Activated naive CD4-positive, alpha-beta T cell treated with Interleukin-2 at 50 U/mL for 16 hours (primary cell): ENCODE results near the gene ATP6V1G2.

Experiments
- DNase-seq: peaks from one replicate; pipeline ENCODE4 v3.0.0-alpha.2; 2020

Gene ATP6V1G2

DNA sequence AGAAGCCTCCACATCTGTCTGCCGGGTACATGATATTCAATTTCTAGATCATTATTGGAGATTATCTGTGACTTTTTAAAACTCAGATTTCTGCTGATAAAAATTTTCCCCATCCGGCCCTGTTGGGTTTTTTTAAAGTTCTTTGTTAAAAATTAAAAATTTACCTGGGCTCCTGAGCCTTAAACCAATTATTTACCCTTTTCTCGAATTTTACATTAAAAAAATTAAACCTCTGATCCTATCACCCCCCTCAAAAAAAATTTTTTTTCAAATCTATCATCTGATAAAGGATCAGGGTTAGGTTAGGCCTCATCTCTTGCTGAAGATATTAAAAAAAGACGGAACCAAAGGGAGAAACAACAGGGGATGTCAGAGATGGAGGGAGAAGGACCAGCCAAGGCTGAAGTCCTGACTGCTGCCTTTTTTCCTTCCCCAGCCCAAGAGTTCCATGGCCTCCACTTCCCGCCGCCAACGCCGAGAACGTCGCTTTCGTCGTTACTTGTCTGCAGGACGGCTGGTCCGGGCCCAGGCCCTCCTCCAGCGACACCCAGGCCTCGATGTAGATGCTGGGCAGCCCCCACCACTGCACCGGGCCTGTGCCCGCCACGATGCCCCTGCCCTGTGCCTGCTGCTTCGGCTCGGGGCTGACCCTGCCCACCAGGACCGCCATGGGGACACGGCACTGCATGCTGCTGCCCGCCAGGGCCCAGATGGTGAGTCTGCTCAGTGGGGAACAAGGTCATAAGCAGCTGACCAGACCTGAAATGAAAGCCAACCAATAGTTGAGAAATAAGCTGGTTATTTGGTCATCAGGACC lies 1.5 kb upstream of the ATP6V1G2 start:
- DNase-seq, result no peak

DNA sequence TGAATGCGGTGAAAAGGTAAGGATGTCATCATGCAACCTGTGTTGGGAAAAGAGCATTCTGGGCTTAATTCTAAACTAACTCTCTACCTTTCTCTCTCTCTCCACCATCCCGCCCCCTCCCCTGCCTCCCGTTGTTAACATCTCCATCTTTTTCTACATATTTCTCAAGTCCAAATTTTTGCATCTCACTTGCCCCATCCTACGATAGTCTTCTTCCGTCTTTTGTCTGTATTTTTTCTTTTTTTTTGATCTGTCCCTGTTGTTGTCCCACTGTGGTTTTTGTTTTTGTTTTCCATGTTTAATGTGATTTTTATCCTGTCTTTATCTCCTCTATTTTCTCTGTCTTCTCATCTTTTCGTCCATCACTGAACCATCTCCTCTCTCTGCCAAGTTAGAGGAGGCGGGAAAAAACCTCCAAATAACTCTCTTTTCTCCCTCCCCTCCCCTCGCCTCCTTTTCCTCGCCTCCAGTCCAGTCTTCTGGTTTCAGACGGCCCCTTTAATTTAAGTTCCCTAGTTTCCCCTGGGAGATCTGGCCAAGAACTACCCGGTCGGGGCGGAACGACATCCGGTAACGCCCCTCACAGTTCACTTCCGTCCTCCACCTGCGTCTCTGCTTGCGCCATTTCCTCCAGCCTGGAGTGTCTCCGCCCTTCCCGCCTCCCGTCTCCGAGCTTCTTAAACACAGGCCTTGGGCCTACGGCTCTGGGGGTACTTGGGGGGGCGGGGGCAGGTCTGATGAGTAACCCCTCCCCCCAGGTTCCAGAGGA lies 734 bp upstream of the ATP6V1G2 start, which contains the start of gene NFKBIL1:
TSS of gene NFKBIL1 (plus strand) at position 651 of the 769 bp plus-strand sequence. CDS start at position 738, 87 bp downstream.
- peak; percentile 91 for DNase-seq

DNA sequence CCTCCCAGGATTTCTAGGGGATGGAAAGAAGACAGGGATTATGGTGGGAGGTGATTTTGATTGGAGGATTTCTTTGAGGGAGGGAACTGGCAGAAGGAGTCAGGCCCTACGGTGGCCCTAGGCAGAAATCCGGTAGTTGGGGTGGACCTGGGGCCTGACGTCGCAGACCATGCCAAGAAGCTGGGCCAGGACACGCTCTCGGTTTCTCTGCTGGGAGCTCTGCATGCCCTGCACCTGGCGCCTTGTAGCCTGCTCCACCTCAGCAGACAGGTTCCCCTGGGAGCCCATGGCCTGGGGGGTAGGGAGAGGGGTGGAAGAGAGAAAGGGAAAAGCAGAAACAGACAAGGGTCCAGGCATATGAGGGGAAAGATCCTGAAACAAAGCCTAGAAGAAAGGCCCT lies 1.1 kb downstream of the ATP6V1G2 start:
- DNase-seq, result no peak

DNA sequence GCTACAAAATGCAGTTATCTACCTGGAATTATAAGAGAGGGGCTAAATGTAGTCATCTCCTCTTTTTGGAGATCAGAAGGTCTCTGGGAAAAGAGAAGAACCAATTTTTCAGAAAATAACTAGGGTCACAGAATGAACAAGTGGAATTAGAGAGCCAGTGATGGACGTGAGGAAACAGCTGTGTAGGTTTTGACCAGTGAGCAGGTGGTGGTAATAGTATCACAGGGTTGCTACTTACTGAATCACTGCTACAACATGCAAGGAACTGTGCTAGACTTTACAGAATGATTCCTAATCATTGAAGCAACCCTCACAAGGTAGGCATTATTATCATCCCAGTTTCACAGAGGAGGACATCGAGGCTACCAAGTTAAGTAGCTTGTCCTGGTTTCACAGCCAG lies 1.7 kb downstream of the ATP6V1G2 start:
- DNase-seq, result no peak

DNA sequence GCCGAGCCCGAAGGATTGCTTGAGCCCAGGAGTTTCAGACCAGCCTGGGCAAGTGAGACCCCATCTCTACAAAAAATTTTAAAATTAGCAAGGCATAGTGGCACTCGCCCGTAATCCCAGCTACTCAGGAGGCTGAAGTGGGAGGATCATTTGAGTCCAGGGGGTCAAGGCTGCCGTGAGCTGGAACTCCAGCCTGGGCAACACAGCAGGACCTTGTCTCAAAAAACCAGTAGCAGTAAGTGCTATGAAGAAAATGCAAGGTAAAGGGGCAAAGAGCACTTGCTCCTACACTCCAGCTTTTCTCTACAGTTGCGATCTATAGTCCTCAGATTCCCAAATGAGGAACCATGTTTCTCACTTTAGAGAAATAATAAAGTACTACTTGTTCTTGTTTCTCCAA lies 2.8 kb downstream of the ATP6V1G2 start:
- DNase-seq, result no peak

DNA sequence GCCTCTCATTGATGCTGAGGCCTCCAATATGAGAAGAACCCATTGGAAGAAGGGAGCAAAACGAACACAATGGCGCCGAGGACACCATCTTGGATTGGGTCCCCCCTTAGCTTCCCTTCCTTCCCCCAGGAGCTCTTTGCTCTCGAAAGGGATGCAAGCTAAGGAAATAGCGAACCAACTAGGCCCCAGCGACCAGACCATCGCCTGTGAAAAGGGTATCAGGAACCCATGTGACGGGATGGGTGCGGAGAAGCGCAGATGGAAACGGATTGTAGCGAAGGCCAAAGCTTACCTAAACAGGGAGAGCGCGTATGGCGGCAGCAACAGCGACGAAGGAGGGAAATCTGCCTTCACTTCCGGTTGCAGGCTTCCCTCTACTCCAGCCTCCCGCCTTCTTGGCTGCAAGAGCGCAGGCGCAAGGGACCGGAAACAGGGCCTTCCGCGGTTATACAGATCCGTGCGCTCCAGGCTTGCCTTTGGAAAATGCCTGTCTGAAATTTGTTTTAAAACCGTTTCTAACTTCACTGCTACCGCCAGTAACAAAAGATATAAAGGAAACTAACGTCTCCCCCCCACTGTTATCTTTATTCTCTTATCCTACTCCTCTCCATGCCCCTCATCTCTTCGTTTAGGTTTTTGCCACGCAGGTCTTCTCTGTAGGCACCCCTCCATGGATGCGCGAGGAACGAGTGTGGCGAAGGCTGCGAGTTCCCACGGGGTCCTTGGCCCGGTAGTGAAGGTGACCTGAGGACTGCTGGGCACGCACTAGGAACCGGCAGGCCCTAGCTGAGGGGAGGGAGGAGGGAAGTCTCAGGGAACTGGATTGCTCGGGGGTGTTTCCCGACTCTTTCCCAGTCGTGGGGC lies 4.5 kb downstream of the ATP6V1G2 start, which contains the start of gene DDX39B:
TSS of gene DDX39B (minus strand) at position 346 of the 864 bp plus-strand sequence. CDS start 1,471 bp downstream, outside the sequence.
- peak; percentile 94 for DNase-seq

DNA sequence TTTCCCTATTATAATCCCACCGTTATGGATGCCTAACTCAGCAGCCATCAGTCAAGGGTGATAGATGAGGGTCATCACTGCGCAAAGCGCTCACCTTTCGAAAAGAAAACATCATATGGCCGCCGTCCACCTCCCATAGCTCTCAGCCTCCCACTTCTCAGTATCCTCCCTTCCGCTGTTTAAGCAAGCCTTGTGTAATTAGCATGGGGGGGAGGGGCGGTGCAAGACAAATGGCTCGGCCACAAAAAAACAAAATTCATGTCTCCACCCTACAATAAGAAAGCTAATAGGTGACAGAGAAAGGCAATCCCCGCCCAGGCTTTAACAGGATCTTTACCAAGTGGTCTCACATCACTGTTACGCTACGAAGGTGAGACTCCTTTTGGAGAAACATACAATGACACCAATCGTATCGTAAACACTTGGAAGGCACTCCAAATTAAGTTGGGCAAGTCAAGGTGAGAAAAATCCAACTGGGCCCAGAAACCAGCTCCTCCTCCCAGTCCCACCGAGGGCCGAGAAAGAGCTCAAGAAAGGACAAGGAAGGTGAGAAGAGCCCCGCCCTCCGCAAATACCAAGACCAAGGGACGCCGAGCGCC lies 5.2 kb downstream of the ATP6V1G2 start:
- peak; percentile 65 for DNase-seq

DNA sequence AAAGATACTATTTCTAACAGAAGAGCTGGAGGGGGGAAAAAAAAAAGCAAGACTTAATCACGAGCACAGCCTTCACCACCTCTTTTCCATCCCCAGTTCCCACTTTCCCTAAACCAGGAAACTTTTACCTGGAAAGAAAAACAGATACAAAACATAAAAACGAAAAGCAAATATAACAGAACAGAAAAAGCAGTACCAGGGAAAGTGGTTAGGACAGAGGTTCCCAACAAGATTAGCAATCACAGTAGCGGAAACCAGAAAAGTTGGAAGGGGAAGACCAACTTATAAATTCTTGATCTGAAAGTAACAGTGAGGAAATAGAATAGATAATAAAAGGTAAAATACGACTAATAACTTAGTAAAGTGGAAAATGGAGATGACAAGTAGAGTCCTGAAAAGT lies 5.8 kb downstream of the ATP6V1G2 start:
- no peak for DNase-seq

DNA sequence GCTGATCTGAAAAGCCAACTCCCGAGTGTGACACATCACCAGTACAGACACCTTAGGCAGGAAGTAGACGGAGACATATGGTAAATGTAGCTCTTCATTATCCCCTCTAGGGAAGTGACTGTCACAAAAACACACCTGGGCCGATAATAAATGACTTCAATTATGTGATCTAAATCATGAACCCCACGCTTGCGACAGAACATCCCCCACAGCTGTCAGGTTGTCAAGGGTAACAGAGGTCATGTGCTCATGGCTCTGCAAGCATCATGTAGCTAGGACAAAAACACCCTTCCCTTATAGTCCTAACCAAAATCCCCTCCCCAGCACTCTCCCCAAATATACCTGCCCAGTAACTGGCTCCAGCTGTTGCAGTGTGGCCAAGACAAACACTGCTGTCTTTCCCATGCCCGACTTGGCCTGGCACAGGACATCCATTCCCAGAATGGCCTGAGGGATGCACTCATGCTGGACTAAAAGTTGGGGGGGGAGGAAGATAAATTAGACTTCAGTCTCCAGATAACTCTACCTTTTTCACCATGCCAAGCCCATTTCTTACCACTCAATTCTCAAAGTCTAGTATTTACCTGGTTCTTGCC lies 7.5 kb downstream of the ATP6V1G2 start:
- no peak for DNase-seq

DNA sequence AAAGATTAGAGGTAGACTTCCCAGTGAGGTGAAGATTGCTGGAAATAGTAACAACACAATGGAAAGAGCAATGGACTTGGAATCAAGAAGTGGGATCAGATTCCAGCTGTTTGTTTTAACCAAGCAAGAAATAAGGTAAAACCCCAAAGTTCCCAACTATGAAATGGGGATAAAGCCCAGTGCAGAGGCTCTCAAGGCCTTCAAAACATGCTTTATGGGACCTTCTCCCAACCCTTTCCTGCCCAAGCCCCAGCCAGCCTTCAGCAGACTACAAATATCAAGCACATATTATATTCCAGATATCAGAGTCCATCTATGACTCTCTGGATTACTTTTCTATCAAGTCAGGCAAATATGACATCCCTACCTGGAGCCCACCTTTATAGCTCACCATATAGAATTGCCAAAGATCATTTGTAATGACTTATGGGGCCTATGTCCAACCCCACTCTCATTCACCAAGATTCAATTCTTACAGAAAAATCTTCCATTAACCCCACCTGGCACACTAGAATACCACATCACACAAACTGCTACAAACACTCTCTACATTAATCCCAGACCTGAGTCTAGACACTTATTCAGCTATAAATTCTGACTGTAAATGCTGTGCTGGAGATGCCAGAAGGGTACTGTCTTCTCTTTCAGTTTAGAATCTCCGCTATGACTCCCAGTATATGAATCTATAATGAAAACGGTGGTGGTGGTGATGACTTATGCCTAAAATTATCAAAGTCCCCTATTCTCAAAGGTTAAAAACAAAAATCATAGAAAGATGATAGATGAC lies 10.7 kb downstream of the ATP6V1G2 start:
- DNase-seq, result no peak

DNA sequence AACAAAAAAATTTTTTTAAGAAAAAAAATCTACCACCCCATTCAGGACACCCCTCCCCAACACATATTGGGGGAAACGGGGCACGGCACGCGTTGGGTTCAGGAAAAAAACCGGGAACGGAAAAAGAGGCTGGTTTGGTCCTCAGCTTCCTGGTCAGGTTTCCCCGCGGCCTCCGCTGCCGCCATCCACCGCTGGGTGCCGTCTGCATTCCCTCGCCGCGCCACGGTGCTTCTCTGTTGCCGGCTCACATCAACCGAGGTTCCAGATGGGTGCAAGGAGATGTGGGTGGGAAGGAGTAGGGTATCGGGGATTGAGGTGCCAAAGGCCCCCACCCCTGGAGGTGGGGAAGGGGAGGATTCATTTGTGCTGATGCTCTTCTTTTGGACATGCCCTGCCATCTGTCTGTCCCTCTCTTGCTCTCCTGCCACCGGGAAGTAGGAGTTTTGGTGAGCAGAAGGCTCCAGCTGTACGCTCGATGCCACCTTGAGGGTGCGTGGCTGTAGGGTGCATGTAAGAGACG lies 11.8 kb downstream of the ATP6V1G2 start:
- no peak for DNase-seq

DNA sequence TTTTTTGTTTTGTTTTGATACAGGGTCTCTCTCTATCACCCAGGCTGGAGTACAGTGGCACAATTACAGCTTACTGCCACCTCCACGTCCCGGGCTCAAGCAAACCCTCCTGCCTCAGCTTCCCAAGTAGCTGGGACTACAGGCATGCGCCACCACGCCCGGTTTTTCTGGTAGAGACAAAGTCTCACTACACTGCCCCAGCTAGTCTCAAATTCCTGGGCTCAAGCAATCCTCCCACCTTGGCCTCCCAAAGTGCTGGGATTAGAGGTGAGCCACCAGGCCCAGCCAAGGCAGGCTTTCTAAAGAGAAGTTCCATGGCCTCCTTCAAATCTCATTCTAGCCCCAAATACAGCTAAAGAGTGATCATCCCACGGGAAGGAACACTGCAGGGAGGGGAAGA lies 12.4 kb downstream of the ATP6V1G2 start:
- no peak for DNase-seq

DNA sequence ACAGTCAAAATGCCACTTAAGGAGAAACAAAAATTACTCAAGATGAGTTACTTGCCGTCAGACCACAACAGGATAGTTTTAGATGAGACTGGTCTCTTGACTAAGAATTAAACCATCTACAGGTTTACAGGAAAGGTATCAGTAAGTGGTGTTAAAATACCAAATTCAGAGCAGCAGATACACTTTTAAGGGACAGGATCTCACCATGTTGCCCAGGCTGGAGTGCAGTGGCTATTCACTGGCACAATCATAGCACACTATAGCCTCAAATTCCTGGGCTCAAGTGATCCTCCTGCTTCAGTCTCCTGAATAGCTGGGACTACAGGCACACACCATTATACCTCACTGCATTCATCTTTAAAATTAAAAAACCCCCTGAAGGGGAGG lies 13.0 kb downstream of the ATP6V1G2 start:
- DNase-seq, result no peak

DNA sequence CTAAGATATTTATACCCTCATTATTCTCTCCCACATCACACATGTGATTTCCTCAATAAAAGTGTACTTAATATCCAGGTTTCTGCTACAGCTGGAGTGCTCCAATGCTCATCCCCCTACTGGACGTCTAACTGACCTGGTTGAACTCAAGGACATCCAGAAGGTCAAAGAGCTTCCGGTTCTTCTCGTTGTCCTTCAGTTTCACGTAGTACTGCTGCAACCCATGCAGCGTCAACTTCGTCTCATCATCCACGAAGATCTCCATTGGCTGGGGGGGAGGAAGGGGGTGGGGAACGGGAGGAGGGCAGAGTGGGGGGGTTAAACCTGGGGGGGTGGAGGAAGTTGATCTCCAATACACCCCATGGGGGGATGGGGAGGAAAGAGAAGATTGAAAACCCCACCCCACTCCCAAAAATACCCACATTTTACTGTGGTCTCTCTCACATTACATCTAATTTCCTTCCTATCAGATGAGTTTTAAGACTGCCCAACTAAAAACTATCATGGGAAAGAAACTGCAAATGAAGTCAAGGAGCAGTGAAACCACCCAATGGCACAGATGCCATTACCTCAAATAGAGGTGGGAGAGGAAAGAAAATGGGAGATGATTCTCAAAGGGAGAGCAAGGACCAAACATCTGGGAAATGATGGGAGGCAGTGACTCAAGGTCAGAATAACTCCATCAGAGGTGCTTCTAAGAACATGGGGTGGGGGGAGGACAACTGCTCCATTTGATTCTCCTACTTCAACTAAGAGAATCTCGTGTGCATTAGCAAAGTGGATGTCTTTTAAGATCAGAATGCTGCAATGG lies 13.6 kb downstream of the ATP6V1G2 start:
- DNase-seq, result no peak

DNA sequence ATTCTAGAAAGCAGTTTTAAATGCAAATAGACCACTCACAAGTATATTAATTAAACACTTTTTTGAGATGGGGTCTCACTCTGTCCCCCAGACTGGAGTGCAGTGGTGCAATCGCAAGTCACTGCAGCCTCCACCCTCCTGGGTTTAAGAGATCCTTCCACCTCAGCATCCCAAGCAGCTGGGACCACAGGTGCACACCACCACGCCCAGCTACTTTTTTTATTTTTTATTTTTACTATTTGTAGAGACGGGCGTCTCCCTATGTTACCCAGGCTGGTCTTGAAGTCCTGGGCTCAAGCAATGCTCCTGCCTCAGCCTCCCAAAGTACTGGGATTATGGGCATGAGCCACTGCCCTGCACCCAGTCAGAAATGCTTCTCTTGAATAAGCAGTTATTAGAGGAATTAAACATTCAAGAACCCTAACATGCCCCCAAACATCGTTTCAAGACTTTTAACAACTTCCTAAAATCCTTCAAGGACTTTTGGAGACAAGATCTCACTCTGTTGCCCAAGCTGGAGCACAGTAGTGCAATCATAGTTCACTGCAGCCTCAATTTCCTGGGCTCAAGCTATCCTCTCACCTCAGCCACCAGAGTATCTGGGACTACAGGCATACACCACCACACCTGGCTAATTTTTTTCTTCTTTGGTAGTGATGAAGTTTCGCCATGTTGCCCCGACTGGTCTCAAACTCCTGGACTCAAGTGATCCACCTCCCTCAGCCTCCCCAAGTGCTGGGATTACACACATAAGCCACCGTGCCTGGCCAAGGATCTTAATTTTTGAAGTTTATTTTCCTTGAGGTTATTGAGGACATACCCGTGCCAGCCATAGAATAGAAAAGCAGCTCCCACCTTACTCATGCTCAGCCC lies 14.4 kb downstream of the ATP6V1G2 start:
- DNase-seq, result no peak

DNA sequence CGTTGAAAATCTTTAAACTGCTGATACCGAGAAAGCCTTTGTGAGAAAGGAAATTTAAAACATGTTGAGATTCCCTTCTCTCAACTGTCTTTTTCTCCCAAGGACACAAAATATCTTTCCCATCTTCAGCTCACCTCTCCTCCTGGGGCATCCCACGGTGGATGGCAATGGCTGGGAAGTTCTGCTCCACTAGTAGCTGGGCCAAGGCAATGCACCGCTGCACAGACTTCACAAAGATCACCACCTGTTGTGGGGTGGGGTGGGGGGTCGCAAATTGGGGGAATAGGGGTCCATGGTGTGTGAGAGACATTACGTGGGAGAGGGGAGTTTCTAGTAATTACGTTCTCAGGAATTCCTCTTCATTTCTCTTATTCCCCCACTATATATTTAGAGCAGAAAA lies 15.2 kb downstream of the ATP6V1G2 start:
- no peak for DNase-seq

DNA sequence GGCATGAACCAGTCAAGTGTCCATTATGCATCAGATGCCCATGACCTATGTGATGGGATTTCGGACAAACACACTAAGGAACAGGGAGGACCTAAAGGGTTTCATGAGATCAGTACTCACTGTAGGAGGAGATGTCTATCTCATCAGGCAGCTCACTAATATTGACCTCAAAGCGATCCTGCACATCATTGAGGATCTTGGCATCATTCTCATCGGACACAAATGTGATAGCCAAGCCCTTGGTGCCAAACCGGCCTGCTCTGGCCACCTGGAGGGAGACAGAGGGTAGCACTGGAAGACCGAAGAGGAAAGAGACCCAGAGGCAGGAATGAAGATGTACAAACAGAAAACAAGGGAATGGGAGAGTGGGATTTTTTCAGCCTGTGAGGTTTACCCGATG lies 15.7 kb downstream of the ATP6V1G2 start:
- DNase-seq, result no peak

DNA sequence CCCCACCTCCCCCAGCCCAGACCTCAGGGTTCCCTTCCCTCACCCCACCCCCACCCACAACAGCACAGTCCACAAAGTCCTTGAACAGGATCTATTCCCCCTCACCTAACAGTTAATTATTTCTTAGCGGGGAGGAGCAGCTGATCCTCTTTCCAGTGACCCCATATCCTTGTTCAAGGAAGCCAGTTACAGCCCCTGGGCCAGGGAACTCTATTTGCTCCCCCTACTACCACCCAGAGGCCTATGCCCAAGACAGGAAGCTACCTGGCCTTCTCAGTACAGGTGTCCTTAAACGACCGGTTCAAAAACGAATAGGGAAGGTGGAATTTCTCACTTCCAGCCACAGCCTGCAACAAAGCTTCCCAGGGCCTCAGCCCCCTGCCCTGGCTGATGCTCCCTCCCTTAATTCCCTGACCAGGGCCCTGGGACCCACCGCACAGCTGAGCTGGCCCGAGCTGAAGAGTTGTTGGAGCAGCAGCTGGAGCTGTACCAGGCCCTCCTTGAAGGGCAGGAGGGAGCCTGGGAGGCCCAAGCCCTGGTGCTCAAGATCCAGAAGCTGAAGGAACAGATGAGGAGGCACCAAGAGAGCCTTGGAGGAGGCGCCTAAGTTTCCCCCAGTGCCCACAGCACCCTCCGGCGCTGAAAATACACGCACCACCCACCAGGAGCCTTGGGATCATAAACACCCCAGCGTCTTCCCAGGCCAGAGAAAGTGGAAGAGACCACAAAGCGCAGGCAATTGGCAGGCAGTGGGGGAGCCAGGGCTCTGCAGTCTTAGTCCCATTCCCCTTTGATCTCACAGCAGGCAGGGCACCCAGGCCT lies 16.9 kb downstream of the ATP6V1G2 start:
- no peak for DNase-seq
